OCI-LY7 (cell line): ENCODE data around the gene IRF1. TPM values are rescaled to one million over a fixed set of nuclear protein-coding genes. Genes with fewer than 3 reads are reported as not detected.

ENCODE experiments used
- BruUV-seq: library from RNA; stranded (reverse); fragments of 400-500 nt; replicated peaks from 2 replicates; lab custom pipeline; 2021; lab: Mats Ljungman, UMichigan
- CTCF ChIA-PET: fragments of 300-600 bp; sonication (Branson Sonifier 250); formaldehyde crosslinking; loops from one replicate; lab custom pipeline; 2022; ENCODE audit warnings: antibody characterized with exemption; ENCODE audit not compliant: unreplicated experiment; lab: Charles Lee
- POLR2A ChIA-PET: fragments of 300-600 bp; sonication (Branson Sonifier 250); formaldehyde crosslinking; loops from one replicate; lab custom pipeline; 2022; ENCODE audit warnings: antibody characterized with exemption; lab: Charles Lee
- DNase-seq: peaks from one replicate; pipeline ENCODE4 v3.0.0-alpha.2; 2015; ENCODE audit warnings: low spot score
- H2AFZ ChIP-seq: fragments of 200-600 bp; sonication (generic), shearing (Covaris generic); 2 replicates; pipeline ENCODE4 v1.6.1; 2014; ENCODE audit warnings: mild to moderate bottlenecking, antibody characterized with exemption, low read length, moderate library complexity
- H3K27ac ChIP-seq: fragments of 200-600 bp; sonication (generic); 2 replicates; pipeline ENCODE4 v1.5.1; 2014; ENCODE audit warnings: mixed run types, low read depth, mild to moderate bottlenecking, moderate library complexity, low read length, inconsistent platforms; ENCODE audit not compliant: poor library complexity, severe bottlenecking
- H3K36me3 ChIP-seq: fragments of 200-600 bp; sonication (generic); 2 replicates; pipeline ENCODE4 v1.6.1; 2014; ENCODE audit warnings: mild to moderate bottlenecking, antibody characterized with exemption, low read length, moderate library complexity, mixed read lengths; ENCODE audit not compliant: insufficient read depth
- H3K4me1 ChIP-seq: fragments of 200-600 bp; sonication (generic); 2 replicates; pipeline ENCODE4 v1.5.1; 2014; ENCODE audit warnings: mild to moderate bottlenecking, low read length; ENCODE audit not compliant: insufficient read depth, poor library complexity, severe bottlenecking
- H3K4me2 ChIP-seq: fragments of 200-600 bp; sonication (generic); 2 replicates; pipeline ENCODE4 v1.6.1; 2014; ENCODE audit warnings: mild to moderate bottlenecking, low read length
- H3K4me3 ChIP-seq: fragments of 200-600 bp; sonication (generic); 2 replicates; pipeline ENCODE4 v1.5.1; 2014; ENCODE audit warnings: mild to moderate bottlenecking, low read depth, low read length; ENCODE audit not compliant: poor library complexity, severe bottlenecking
- H3K79me2 ChIP-seq: fragments of 200-600 bp; sonication (generic); 2 replicates; pipeline ENCODE4 v1.6.1; 2016; ENCODE audit warnings: low read depth, mild to moderate bottlenecking, low read length, moderate library complexity, mixed read lengths; ENCODE audit not compliant: insufficient read depth
- H3K9me2 ChIP-seq: fragments of 200-600 bp; sonication (generic); 2 replicates; pipeline ENCODE4 v1.6.1; 2016; ENCODE audit warnings: mild to moderate bottlenecking, low read length, mixed read lengths; ENCODE audit not compliant: insufficient read depth
- H3K9me3 ChIP-seq: fragments of 200-600 bp; sonication (generic); 2 replicates; pipeline ENCODE4 v1.6.1; 2014; ENCODE audit warnings: mild to moderate bottlenecking, mixed run types, low read length, mixed read lengths
- H4K20me1 ChIP-seq: fragments of 200-600 bp; sonication (generic); 2 replicates; pipeline ENCODE4 v1.6.1; 2014; ENCODE audit warnings: mild to moderate bottlenecking, antibody characterized with exemption, low read length, moderate library complexity, mixed read lengths; ENCODE audit not compliant: insufficient read depth
- CTCF ChIP-seq: fragments of 200-600 bp; sonication (generic); conservative IDR thresholded peaks from 2 replicates; pipeline ENCODE4 v1.5.1; 2014; ENCODE audit warnings: mild to moderate bottlenecking, antibody characterized with exemption, low read length, moderate library complexity, mixed read lengths
- EZH2phosphoT487 ChIP-seq: fragments of 200-600 bp; sonication (generic); IDR thresholded peaks from 2 replicates; pipeline ENCODE4 v1.6.1; 2018; ENCODE audit warnings: low read depth, borderline replicate concordance, mild to moderate bottlenecking, mixed run types, antibody characterized with exemption, low read length, moderate library complexity, mixed read lengths
- intact Hi-C: fragments of 100-400 bp; cut with micrococcal nuclease; formaldehyde crosslinking; loops from one replicate; pipeline ENCODE4 v1.10.0; 2022; ENCODE audit not compliant: unreplicated experiment
- total RNA-seq, 2 experiments: library from RNA; depleted of rRNA in 1 of 2; stranded (reverse); fragments of >200 nt in 1 of 2; shearing (Covaris generic) in 1 of 2; gene quantifications; 2 replicates each; pipeline ENCODE4 v1.2.3, GENCODE V29; 2014 to 2022

The IRF1 gene
- total RNA-seq, 2 experiments from 2014 or later: 24.8 to 39.4 TPM

GRCh38 chr5:132488590-132488989 is 2.0 kb downstream of the IRF1 start:
- H3K27ac ChIP-seq: peak overlapping the region; percentile 76
- peaks cover 18% of the 10 kb centered on the region; the same call in 1 of the 2 replicates for H4K20me1 ChIP-seq
- H3K9me2 ChIP-seq: no peaks in the 10 kb centered on the region
- no peaks in the 10 kb centered on the region for H3K9me3 ChIP-seq
- peak overlapping the region; percentile 91 for H3K4me3 ChIP-seq
- peaks cover 38% of the 10 kb centered on the region for H3K4me1 ChIP-seq
- BruUV-seq: no TSS peak
- no peak for TF ChIP-seq EZH2phosphoT487
- no peak for TF ChIP-seq CTCF
- peak overlapping the region; percentile 79 for H3K4me2 ChIP-seq
- DNase-seq: no peak
- H3K79me2 ChIP-seq: peaks cover 33% of the 10 kb centered on the region
- ChIA-PET CTCF (interaction anchor here (0.6 to 1.7 kb wide), 5 partner anchors 8 to 174 kb away, joined by 3 to 6 read pairs (median 4); no protein-coding TSS in a partner anchor), POLR2A (interaction anchor here (0.8 to 4.7 kb wide), 14 partner anchors 8 to 79 kb away, joined by 3 to 35 read pairs (median 4); no protein-coding TSS in a partner anchor)
- intact Hi-C loops: no loop called here
- peaks cover 52% of the 10 kb centered on the region for H3K36me3 ChIP-seq
- no peak overlapping the region for H2AFZ ChIP-seq

GRCh38 chr5:132487841-132488555 is 2.6 kb downstream of the IRF1 start:
- peaks cover 33% of the 10 kb centered on the region for H3K79me2 ChIP-seq
- ChIA-PET POLR2A (interaction anchor here (0.7 to 4.7 kb wide), 15 partner anchors 8 to 79 kb away, joined by 3 to 35 read pairs (median 4); no protein-coding TSS in a partner anchor), CTCF (interaction anchor here (0.6 to 1.7 kb wide), 4 partner anchors 10 to 174 kb away, joined by 3 to 6 read pairs (median 4); no protein-coding TSS in a partner anchor)
- H4K20me1 ChIP-seq: peaks cover 18% of the 10 kb centered on the region; the same call in 1 of the 2 replicates
- no peaks in the 10 kb centered on the region for H3K9me2 ChIP-seq
- peaks cover 58% of the 10 kb centered on the region for H3K36me3 ChIP-seq
- TSS peak; percentile 57 for BruUV-seq
- no peak overlapping the region for H2AFZ ChIP-seq
- no peaks in the 10 kb centered on the region for H3K9me3 ChIP-seq
- H3K4me3 ChIP-seq: peak overlapping the region; percentile 91
- peak overlapping the region; percentile 79 for H3K4me2 ChIP-seq
- DNase-seq: peak; percentile 72
- TF ChIP-seq CTCF: no peak
- TF ChIP-seq EZH2phosphoT487: no peak
- H3K4me1 ChIP-seq: peaks cover 36% of the 10 kb centered on the region
- peak overlapping the region; percentile 76 for H3K27ac ChIP-seq
- intact Hi-C loops: no loop called here

- peaks cover 34% of the 10 kb centered on the region for H3K4me1 ChIP-seq
- POLR2A ChIA-PET: interaction anchor here (1.2 to 1.4 kb wide), 2 partner anchors 16 to 67 kb away, joined by 3 to 4 read pairs; no protein-coding TSS in a partner anchor
- H3K36me3 ChIP-seq: peaks cover 62% of the 10 kb centered on the region
Measured at GRCh38 chr5:132487095-132487428, 3.5 kb downstream of the IRF1 start.

More at GRCh38 chr5:132487095-132487428, 3.5 kb downstream of the IRF1 start:
- H3K9me3 ChIP-seq: no peaks in the 10 kb centered on the region
- peaks cover 18% of the 10 kb centered on the region; the same call in 1 of the 2 replicates for H4K20me1 ChIP-seq
- no TSS peak for BruUV-seq
- TF ChIP-seq CTCF (no peak), EZH2phosphoT487 (no peak)
- DNase-seq: no peak
- CTCF ChIA-PET: interaction anchor here (1.5 kb wide), 1 partner anchor 21 kb away, joined by 3 read pairs; no protein-coding TSS in a partner anchor
- H3K4me2 ChIP-seq: no peak overlapping the region
- no peak overlapping the region for H2AFZ ChIP-seq
- no peaks in the 10 kb centered on the region for H3K9me2 ChIP-seq
- intact Hi-C loops: no loop called here
- H3K79me2 ChIP-seq: peaks cover 33% of the 10 kb centered on the region
- no peak overlapping the region for H3K4me3 ChIP-seq
- H3K27ac ChIP-seq: no peak overlapping the region
